Neural cell (in vitro differentiated cells): ENCODE data around the gene PTPRN2.

ENCODE experiments used
- CTCF ChIP-seq: fragments of 450-650 bp; IDR thresholded peaks from 2 replicates; pipeline ENCODE4 v1.5.1; 2014; ENCODE audit warnings: antibody characterized with exemption, mild to moderate bottlenecking, moderate library complexity; ENCODE audit not compliant: poor library complexity, severe bottlenecking
- POLR2AphosphoS5 ChIP-seq: IDR thresholded peaks from 2 replicates; pipeline ENCODE4 v1.6.1; 2012

- no peak for TF ChIP-seq POLR2AphosphoS5
- TF ChIP-seq CTCF = no peak
Observed at GRCh38 chr7:157817944-157818700, 769.5 kb downstream of the PTPRN2 start.
